HG03025 (cell line): ENCODE results near the gene MAPKAP1.

Experiments used
- ATAC-seq: cut with Tn5 transposase; IDR thresholded peaks from one replicate; pipeline ENCODE4 v1.9.1; 2021; ENCODE audit warnings: mild to moderate bottlenecking, moderate library complexity; ENCODE audit not compliant: unreplicated experiment, low FRiP score

Gene MAPKAP1

GRCh38 chr9:125426926-125427325 is 280.1 kb downstream of the MAPKAP1 start:
- ATAC-seq: no peak

- ATAC-seq: no peak
These were observed 281.0 kb downstream of the MAPKAP1 start for GRCh38 chr9:125425901-125426515.

- no peak for ATAC-seq
These were observed 281.7 kb downstream of the MAPKAP1 start for GRCh38 chr9:125425170-125425897.

GRCh38 chr9:125423964-125424363 is 283.0 kb downstream of the MAPKAP1 start:
- no peak for ATAC-seq

GRCh38 chr9:125422853-125423252 is 284.2 kb downstream of the MAPKAP1 start:
- ATAC-seq: no peak

GRCh38 chr9:125421591-125422181 is 285.3 kb downstream of the MAPKAP1 start:
- ATAC-seq: no peak

- no peak for ATAC-seq
These were observed 285.8 kb downstream of the MAPKAP1 start for GRCh38 chr9:125421166-125421565.

- no peak for ATAC-seq
These were observed 288.6 kb downstream of the MAPKAP1 start for GRCh38 chr9:125418404-125418803.

- no peak for ATAC-seq
These were observed 290.5 kb downstream of the MAPKAP1 start for GRCh38 chr9:125416517-125416916.

- no peak for ATAC-seq
These were observed 291.2 kb downstream of the MAPKAP1 start for GRCh38 chr9:125415583-125416460.

- ATAC-seq: no peak
These were observed 293.4 kb downstream of the MAPKAP1 start for GRCh38 chr9:125413579-125413978.

- no peak for ATAC-seq
These were observed 294.8 kb downstream of the MAPKAP1 start for GRCh38 chr9:125412166-125412565.

- no peak for ATAC-seq
These were observed 295.7 kb downstream of the MAPKAP1 start for GRCh38 chr9:125411171-125411756.

GRCh38 chr9:125410522-125410894 is 296.5 kb downstream of the MAPKAP1 start:
- no peak for ATAC-seq

GRCh38 chr9:125409637-125410521 is 297.1 kb downstream of the MAPKAP1 start:
- ATAC-seq: no peak

- ATAC-seq: no peak
These were observed 297.8 kb downstream of the MAPKAP1 start for GRCh38 chr9:125409217-125409636.

- no peak for ATAC-seq
These were observed 298.8 kb downstream of the MAPKAP1 start for GRCh38 chr9:125407974-125408900.

GRCh38 chr9:125407432-125407973 is 299.5 kb downstream of the MAPKAP1 start:
- ATAC-seq: no peak
